GM18951 (cell line): ENCODE measurements around the gene HDAC4.

Source experiments
- POLR2A ChIP-seq: IDR thresholded peaks from 4 replicates; pipeline ENCODE4 v1.6.1; 2011; ENCODE audit warnings: mild to moderate bottlenecking; ENCODE audit not compliant: insufficient read length, insufficient read depth; ENCODE audit errors: extremely low read depth
- in situ Hi-C: fragments of 300-500 bp; cut with MboI; formaldehyde crosslinking; loops from one replicate; pipeline ENCODE4 v1.12.0; 2022; ENCODE audit warnings: low sequenced_read_pairs, mixed read lengths, inconsistent platforms; ENCODE audit not compliant: unreplicated experiment

HDAC4 gene

GRCh38 chr2:239068411-239068810, 332.4 kb downstream of the HDAC4 start:
- in situ Hi-C loops = no loop called here
- no peak for TF ChIP-seq POLR2A

GRCh38 chr2:239067196-239067865, 333.5 kb downstream of the HDAC4 start:
- in situ Hi-C loops = no loop called here
- no peak for TF ChIP-seq POLR2A

- no peak for TF ChIP-seq POLR2A
- in situ Hi-C loops = no loop called here
Measured at GRCh38 chr2:239066597-239066996, 334.2 kb downstream of the HDAC4 start.

GRCh38 chr2:239065962-239066361, 334.9 kb downstream of the HDAC4 start:
- in situ Hi-C loops = no loop called here
- TF ChIP-seq POLR2A = no peak

- no peak for TF ChIP-seq POLR2A
- in situ Hi-C loops = no loop called here
Measured at GRCh38 chr2:239065537-239065936, 335.3 kb downstream of the HDAC4 start.

- in situ Hi-C loops = no loop called here
Measured at GRCh38 chr2:239064891-239065290, 335.9 kb downstream of the HDAC4 start.

GRCh38 chr2:239064253-239064652, 336.6 kb downstream of the HDAC4 start:
- in situ Hi-C loops = no loop called here
- TF ChIP-seq POLR2A = no peak

More at GRCh38 chr2:239064891-239065290, 335.9 kb downstream of the HDAC4 start:
- no peak for TF ChIP-seq POLR2A

GRCh38 chr2:239062743-239063142, 338.1 kb downstream of the HDAC4 start:
- no peak for TF ChIP-seq POLR2A

GRCh38 chr2:239061824-239062570, 338.8 kb downstream of the HDAC4 start:
- no peak for TF ChIP-seq POLR2A
- in situ Hi-C loops = no loop called here

More at GRCh38 chr2:239062743-239063142, 338.1 kb downstream of the HDAC4 start:
- in situ Hi-C loops = no loop called here

GRCh38 chr2:239061121-239061666, 339.6 kb downstream of the HDAC4 start:
- no peak for TF ChIP-seq POLR2A
- in situ Hi-C loops = no loop called here

GRCh38 chr2:239060676-239061075, 340.1 kb downstream of the HDAC4 start:
- in situ Hi-C loops = no loop called here
- TF ChIP-seq POLR2A = no peak

GRCh38 chr2:239059854-239060253, 341.0 kb downstream of the HDAC4 start:
- in situ Hi-C loops = no loop called here
- no peak for TF ChIP-seq POLR2A

GRCh38 chr2:239058766-239059165, 342.1 kb downstream of the HDAC4 start:
- no peak for TF ChIP-seq POLR2A
- in situ Hi-C loops = no loop called here

GRCh38 chr2:239057533-239057932, 343.3 kb downstream of the HDAC4 start:
- TF ChIP-seq POLR2A = no peak
- in situ Hi-C loops = no loop called here
